AG10803 (cell line): ENCODE measurements around the gene CTSA.

ENCODE experiments used
- DNase-seq: peaks from one replicate; pipeline ENCODE4 v3.0.0; 2010; ENCODE audit warnings: low read depth
- H3K4me3 ChIP-seq: 2 replicates; pipeline ENCODE4 v1.5.1; 2011; ENCODE audit warnings: mild to moderate bottlenecking, low read length, control low read depth
- TF ChIP-seq, protein P1 (sequence below): conservative IDR thresholded peaks from 2 replicates; pipeline ENCODE4 v1.5.1; 2011; ENCODE audit warnings: mild to moderate bottlenecking, low read length, control low read depth, inconsistent platforms

CTSA gene

GRCh38 chr20:45848969-45849582, 42.1 kb upstream of the CTSA start:
- DNase-seq = no peak
- TF ChIP-seq, protein P1, sequence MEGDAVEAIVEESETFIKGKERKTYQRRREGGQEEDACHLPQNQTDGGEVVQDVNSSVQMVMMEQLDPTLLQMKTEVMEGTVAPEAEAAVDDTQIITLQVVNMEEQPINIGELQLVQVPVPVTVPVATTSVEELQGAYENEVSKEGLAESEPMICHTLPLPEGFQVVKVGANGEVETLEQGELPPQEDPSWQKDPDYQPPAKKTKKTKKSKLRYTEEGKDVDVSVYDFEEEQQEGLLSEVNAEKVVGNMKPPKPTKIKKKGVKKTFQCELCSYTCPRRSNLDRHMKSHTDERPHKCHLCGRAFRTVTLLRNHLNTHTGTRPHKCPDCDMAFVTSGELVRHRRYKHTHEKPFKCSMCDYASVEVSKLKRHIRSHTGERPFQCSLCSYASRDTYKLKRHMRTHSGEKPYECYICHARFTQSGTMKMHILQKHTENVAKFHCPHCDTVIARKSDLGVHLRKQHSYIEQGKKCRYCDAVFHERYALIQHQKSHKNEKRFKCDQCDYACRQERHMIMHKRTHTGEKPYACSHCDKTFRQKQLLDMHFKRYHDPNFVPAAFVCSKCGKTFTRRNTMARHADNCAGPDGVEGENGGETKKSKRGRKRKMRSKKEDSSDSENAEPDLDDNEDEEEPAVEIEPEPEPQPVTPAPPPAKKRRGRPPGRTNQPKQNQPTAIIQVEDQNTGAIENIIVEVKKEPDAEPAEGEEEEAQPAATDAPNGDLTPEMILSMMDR = no peak
- no peak overlapping the region for H3K4me3 ChIP-seq

- H3K4me3 ChIP-seq = no peak overlapping the region
- TF ChIP-seq, protein P1 = no peak
- no peak for DNase-seq
These were observed 40.9 kb upstream of the CTSA start for GRCh38 chr20:45850238-45850637.

DNA sequence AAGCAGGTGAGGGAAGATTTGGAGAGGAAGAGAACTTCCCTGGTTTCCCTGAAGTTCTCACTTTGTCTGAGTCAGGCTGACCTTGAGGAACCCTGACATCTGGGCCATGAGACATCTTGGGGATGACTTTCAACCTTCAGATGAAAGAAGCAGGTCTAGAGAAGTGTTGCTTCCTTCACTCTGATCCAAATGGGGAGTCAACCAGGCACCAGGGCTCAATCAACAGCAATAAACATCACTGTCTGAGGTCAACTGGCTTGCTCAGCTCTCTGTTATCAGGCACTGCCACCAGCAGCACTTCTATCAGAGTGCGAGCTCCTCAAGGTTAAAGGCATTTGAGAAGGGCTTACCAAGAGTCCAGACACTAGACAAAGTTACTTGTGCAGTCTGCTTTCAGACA, 40.2 kb upstream of the CTSA start:
- no peak for DNase-seq
- no peak overlapping the region for H3K4me3 ChIP-seq
- TF ChIP-seq, protein P1 = no peak

DNA sequence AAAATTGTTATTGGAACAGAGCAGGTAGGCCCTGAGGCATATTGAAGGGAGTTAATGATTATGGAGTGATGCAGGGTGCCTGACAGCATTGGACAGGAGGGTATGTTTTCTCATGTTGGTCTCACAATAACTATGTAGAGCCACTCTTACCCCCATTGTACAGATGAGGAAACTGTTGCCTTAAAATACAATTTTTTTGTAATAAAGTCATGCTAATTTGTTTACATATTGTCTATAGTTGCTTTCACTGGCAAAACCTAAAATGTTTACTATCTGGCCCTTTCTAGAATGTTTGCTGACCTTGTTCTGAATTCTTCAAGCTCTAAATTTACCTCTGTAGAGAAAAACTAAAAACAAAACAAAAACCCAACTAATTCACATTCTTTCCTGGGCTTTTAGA, 39.6 kb upstream of the CTSA start:
- no peak overlapping the region for H3K4me3 ChIP-seq
- no peak for DNase-seq
- TF ChIP-seq, protein P1 = no peak

GRCh38 chr20:45852326-45852725, 38.8 kb upstream of the CTSA start:
- H3K4me3 ChIP-seq = no peak overlapping the region
- DNase-seq = no peak
- TF ChIP-seq, protein P1 = no peak

- TF ChIP-seq, protein P1 = no peak
- no peak overlapping the region for H3K4me3 ChIP-seq
- DNase-seq = no peak
These were observed 37.7 kb upstream of the CTSA start for GRCh38 chr20:45853484-45853883.

DNA sequence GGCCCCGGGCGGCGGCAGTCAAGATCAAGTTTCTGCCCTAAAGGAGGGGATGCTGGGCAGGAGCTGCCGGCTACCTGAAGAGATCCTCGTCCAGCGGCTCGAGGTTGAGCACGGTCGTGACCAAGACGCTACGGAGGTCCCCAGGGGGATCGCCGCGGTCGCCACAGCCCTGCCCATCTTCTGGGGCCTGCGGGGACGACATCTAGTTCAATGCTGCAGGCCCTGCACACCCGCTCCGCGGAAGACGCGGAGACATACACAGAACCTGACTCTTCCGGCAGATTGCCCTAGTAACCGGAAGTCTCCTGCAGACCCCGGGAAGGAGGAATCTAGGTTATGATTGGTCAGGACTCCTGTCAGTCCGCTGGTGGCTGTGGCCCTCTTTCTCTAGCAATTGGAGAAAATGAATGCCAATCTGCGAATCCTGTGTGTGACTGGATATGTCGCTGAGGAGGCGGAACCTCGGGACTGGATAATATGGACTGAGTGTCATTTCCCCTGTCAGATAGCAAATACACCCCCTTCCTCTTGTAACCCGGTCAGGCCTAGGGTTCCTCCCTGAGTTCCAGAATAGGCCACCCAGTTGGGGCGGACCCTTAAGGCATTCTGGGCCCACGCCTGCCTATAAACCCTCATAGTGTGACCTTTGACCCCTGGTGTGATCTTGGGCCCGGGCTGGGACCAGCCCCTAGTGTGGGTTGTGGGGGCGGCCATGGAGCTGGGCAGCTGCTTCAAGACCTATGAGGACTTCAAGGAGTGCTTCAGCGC, 33.8 kb upstream of the CTSA start, which contains the start of the genes ACOT8 and ZSWIM3:
Gene ACOT8 (minus strand): TSS at position 279 of the 768 bp plus-strand sequence. CDS start 77 bp downstream, at position 202.
Gene ZSWIM3 (plus strand): TSS at position 501 of the 768 bp plus-strand sequence. CDS start 212 bp downstream, at position 713.
- DNase-seq = peak; percentile 100
- TF ChIP-seq, protein P1 = no peak
- peak within 1 kb of the TSS; percentile 92 for H3K4me3 ChIP-seq
